ENCODE data around the gene PLCG1.

DNA sequence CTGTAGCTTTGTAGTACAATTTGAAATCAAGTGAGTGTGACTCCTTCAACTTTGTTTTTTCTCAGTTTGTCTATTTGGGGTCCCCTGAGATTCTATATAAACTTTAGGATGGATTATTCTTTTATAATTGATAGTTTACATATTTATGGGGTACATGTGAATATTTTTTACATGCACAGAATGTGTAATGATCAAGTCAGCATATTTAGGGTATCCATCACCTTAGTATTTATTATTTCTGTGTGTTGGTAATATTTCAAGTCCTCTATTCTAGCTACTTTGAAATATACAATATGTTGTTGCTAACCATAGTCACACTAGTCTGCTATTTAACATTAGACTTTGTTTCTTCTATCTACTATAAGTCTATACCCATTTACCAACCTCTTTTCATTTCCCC, 50.3 kb downstream of the PLCG1 start:
- TF ChIP-seq MAX (IDR thresholded peaks at IDR 0.05) = no peak
- TF ChIP-seq SP1 (IDR thresholded peaks at IDR 0.05) = no peak
- no peak for TF ChIP-seq CTCF (IDR thresholded peaks at IDR 0.05; ENCODE audit: low read depth, low read length, missing input control)
- TF ChIP-seq RAD21 (IDR thresholded peaks at IDR 0.05) = no peak
- TF ChIP-seq YY1 (IDR thresholded peaks at IDR 0.05) = no peak

Measured in liver (tissue), 3 donors.